GM12891 (cell line): Measurements from ENCODE around the gene TJP3.

Experiments used
- DNase-seq: peaks from one replicate; pipeline ENCODE4 v3.0.0; 2011; ENCODE audit warnings: low spot score; ENCODE audit not compliant: insufficient read length
- FAIRE-seq: peaks from 2 replicates; lab custom pipeline; 2011; peaks lifted over from hg19 to GRCh38; lab: Jason Lieb, UNC
- PAX5 ChIP-seq: IDR thresholded peaks from 2 replicates; pipeline ENCODE4 v1.6.1; 2011; ENCODE audit warnings: low read length, moderate library complexity, mild to moderate bottlenecking; ENCODE audit not compliant: insufficient read depth, severe bottlenecking
- POLR2A ChIP-seq: IDR thresholded peaks from 2 replicates; pipeline ENCODE4 v1.6.1; 2011; ENCODE audit warnings: low read depth, low read length, control low read depth
- POLR2AphosphoS5 ChIP-seq: IDR thresholded peaks from 2 replicates; pipeline ENCODE4 v1.6.1; 2011; ENCODE audit warnings: low read depth, low read length, control low read depth
- POU2F2 ChIP-seq: IDR thresholded peaks from 2 replicates; pipeline ENCODE4 v1.6.1; 2011; ENCODE audit warnings: low read depth, mild to moderate bottlenecking, control low read depth, low read length, moderate library complexity
- SPI1 ChIP-seq: IDR thresholded peaks from 2 replicates; pipeline ENCODE4 v1.6.1; 2011; ENCODE audit warnings: low read depth, low read length, control low read depth
- TAF1 ChIP-seq: IDR thresholded peaks from 2 replicates; pipeline ENCODE4 v1.6.1; 2011; ENCODE audit warnings: low read depth, low read length, control low read depth

Gene TJP3

GRCh38 chr19:3672993-3673392 is 35.2 kb upstream of the TJP3 start:
- DNase-seq (no peak), FAIRE-seq (no peak)
- no peak for TF ChIP-seq POU2F2

- DNase-seq: no peak
- no peak for FAIRE-seq
- TF ChIP-seq POLR2AphosphoS5 (no peak), SPI1 (no peak), PAX5 (no peak), TAF1 (no peak), POU2F2 (no peak), POLR2A (no peak)
Observed at GRCh38 chr19:3673506-3674439, 34.4 kb upstream of the TJP3 start.

GRCh38 chr19:3674784-3675543 is 33.2 kb upstream of the TJP3 start:
- FAIRE-seq (no peak), DNase-seq (no peak)
- no peak for TF ChIP-seq TAF1
- no peak for TF ChIP-seq POU2F2
- TF ChIP-seq POLR2A: no peak
- TF ChIP-seq PAX5: no peak
- TF ChIP-seq POLR2AphosphoS5: no peak
- TF ChIP-seq SPI1: no peak

- no peak for FAIRE-seq
- TF ChIP-seq TAF1 (no peak), POLR2A (no peak), POU2F2 (no peak), SPI1 (no peak), POLR2AphosphoS5 (no peak), PAX5 (no peak)
- no peak for DNase-seq
Observed at GRCh38 chr19:3678188-3678587, 30.0 kb upstream of the TJP3 start.

GRCh38 chr19:3679138-3679537 is 29.0 kb upstream of the TJP3 start:
- TF ChIP-seq POLR2AphosphoS5 (no peak), SPI1 (no peak), TAF1 (no peak), POU2F2 (no peak), POLR2A (no peak), PAX5 (no peak)
- no peak for FAIRE-seq

GRCh38 chr19:3679581-3679980 is 28.6 kb upstream of the TJP3 start:
- TF ChIP-seq TAF1: no peak
- no peak for TF ChIP-seq PAX5
- no peak for TF ChIP-seq POLR2A
- no peak for TF ChIP-seq SPI1
- TF ChIP-seq POLR2AphosphoS5: no peak
- TF ChIP-seq POU2F2: no peak
- no peak for DNase-seq
- FAIRE-seq: no peak

More at GRCh38 chr19:3679138-3679537, 29.0 kb upstream of the TJP3 start:
- DNase-seq: no peak

- no peak for FAIRE-seq
- no peak for DNase-seq
- no peak for TF ChIP-seq POU2F2
- no peak for TF ChIP-seq POLR2AphosphoS5
- no peak for TF ChIP-seq TAF1
- no peak for TF ChIP-seq POLR2A
- TF ChIP-seq PAX5: no peak
Observed at GRCh38 chr19:3680939-3681338, 27.2 kb upstream of the TJP3 start.

GRCh38 chr19:3682286-3682685 is 25.9 kb upstream of the TJP3 start:
- TF ChIP-seq POU2F2 (no peak), POLR2A (no peak), PAX5 (no peak), SPI1 (no peak), TAF1 (no peak), POLR2AphosphoS5 (no peak)
- DNase-seq: no peak
- FAIRE-seq: no peak

GRCh38 chr19:3682741-3683404 is 25.3 kb upstream of the TJP3 start:
- FAIRE-seq (no peak), DNase-seq (no peak)
- no peak for TF ChIP-seq POLR2A
- no peak for TF ChIP-seq POU2F2
- TF ChIP-seq PAX5: no peak
- TF ChIP-seq SPI1: no peak
- no peak for TF ChIP-seq TAF1
- no peak for TF ChIP-seq POLR2AphosphoS5
